ENCODE results near the gene OGA.

Gene OGA

DNA sequence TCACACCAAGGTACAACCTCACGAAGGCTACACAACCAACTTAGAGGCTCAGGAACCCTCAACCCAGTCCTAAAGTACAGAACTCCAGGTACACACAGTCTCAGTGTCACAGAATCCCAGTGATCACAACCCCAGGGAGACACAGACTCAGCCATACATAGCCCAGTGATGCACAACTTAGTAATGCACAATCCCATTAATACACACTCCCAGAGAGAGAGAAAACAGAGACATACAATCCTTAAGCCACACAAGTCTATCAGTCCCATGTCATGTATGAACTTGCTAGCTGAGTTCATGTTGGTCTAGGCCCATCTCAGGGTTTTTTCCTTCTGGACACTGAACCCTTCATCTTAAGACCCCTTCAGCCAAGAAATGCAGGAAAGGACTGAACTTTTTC lies 20.8 kb upstream of the OGA start:
- H3K4me3 ChIP-seq (ENCODE audit: low read depth, low read length) = no peak overlapping the region
- TF ChIP-seq MYC (IDR thresholded peaks at IDR 0.05; ENCODE audit: low read depth, low read length) (no peak), POLR2A (IDR thresholded peaks at IDR 0.05; ENCODE audit: extremely low read depth, insufficient read length) (no peak)
- TF ChIP-seq, protein P1, sequence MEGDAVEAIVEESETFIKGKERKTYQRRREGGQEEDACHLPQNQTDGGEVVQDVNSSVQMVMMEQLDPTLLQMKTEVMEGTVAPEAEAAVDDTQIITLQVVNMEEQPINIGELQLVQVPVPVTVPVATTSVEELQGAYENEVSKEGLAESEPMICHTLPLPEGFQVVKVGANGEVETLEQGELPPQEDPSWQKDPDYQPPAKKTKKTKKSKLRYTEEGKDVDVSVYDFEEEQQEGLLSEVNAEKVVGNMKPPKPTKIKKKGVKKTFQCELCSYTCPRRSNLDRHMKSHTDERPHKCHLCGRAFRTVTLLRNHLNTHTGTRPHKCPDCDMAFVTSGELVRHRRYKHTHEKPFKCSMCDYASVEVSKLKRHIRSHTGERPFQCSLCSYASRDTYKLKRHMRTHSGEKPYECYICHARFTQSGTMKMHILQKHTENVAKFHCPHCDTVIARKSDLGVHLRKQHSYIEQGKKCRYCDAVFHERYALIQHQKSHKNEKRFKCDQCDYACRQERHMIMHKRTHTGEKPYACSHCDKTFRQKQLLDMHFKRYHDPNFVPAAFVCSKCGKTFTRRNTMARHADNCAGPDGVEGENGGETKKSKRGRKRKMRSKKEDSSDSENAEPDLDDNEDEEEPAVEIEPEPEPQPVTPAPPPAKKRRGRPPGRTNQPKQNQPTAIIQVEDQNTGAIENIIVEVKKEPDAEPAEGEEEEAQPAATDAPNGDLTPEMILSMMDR (IDR thresholded peaks at IDR 0.05; ENCODE audit: low read depth, low read length) = no peak
- TF ChIP-seq, protein P2, sequence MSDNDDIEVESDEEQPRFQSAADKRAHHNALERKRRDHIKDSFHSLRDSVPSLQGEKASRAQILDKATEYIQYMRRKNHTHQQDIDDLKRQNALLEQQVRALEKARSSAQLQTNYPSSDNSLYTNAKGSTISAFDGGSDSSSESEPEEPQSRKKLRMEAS (IDR thresholded peaks at IDR 0.05; ENCODE audit: low read depth, low read length) = no peak
- DNase-seq (ENCODE audit: low read depth) = no peak

DNA sequence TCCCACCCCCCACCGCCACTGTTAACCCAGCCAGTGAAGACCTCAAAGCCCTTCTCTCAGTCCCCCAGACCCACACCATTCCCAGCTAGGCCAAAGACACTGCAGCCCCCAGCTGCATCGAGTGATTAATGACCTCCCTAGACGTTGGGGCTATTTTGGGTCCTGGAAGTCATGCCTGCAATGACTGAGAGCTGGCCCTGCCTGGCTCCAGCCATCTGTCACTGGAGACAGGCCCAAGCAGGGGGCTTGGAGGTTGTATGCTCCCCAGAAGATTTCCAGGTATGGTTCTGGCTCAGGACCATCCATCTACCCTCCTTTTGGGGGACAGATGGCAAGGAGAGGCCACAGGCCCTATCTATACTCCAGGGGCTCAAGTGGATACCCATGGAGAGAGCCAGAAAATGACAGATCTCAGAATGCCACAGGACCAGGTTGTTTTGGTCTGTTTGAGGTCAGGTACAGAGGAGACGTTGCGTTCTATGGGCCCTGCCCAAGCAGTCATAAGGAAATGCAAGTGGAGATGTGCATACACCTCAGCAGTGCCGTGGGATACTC lies 20.2 kb upstream of the OGA start:
- TF ChIP-seq POLR2A (IDR thresholded peaks at IDR 0.05; ENCODE audit: extremely low read depth, insufficient read length) = no peak
- no peak overlapping the region for H3K4me3 ChIP-seq (ENCODE audit: low read depth, low read length)
- no peak for DNase-seq (ENCODE audit: low read depth)

- H3K4me3 ChIP-seq (ENCODE audit: low read depth, low read length) = no peak overlapping the region
- TF ChIP-seq POLR2A (IDR thresholded peaks at IDR 0.05; ENCODE audit: extremely low read depth, insufficient read length) (no peak), MYC (IDR thresholded peaks at IDR 0.05; ENCODE audit: low read depth, low read length) (no peak)
- TF ChIP-seq, protein P2 (IDR thresholded peaks at IDR 0.05; ENCODE audit: low read depth, low read length) = no peak
- TF ChIP-seq, protein P1 (IDR thresholded peaks at IDR 0.05; ENCODE audit: low read depth, low read length) = no peak
- DNase-seq (ENCODE audit: low read depth) = no peak
These were observed 19.5 kb upstream of the OGA start for GRCh38 chr10:101837748-101838147.

- H3K4me3 ChIP-seq (ENCODE audit: low read depth, low read length) = no peak overlapping the region
- TF ChIP-seq, protein P1 (IDR thresholded peaks at IDR 0.05; ENCODE audit: low read depth, low read length) = no peak
- TF ChIP-seq, protein P2 (IDR thresholded peaks at IDR 0.05; ENCODE audit: low read depth, low read length) = no peak
- no peak for TF ChIP-seq POLR2A (IDR thresholded peaks at IDR 0.05; ENCODE audit: extremely low read depth, insufficient read length)
- no peak for TF ChIP-seq MYC (IDR thresholded peaks at IDR 0.05; ENCODE audit: low read depth, low read length)
- DNase-seq (ENCODE audit: low read depth) = no peak
These were observed 17.1 kb upstream of the OGA start for GRCh38 chr10:101835362-101835761.

GRCh38 chr10:101834341-101834740 lies 16.1 kb upstream of the OGA start:
- no peak overlapping the region for H3K4me3 ChIP-seq (ENCODE audit: low read depth, low read length)
- DNase-seq (ENCODE audit: low read depth) = peak; percentile 86
- TF ChIP-seq POLR2A (IDR thresholded peaks at IDR 0.05; ENCODE audit: extremely low read depth, insufficient read length) (no peak), MYC (IDR thresholded peaks at IDR 0.05; ENCODE audit: low read depth, low read length) (no peak)
- TF ChIP-seq, protein P1 (IDR thresholded peaks at IDR 0.05; ENCODE audit: low read depth, low read length) = no peak
- TF ChIP-seq, protein P2 (IDR thresholded peaks at IDR 0.05; ENCODE audit: low read depth, low read length) = no peak

- H3K4me3 ChIP-seq (ENCODE audit: low read depth, low read length) = no peak overlapping the region
- TF ChIP-seq, protein P2 (IDR thresholded peaks at IDR 0.05; ENCODE audit: low read depth, low read length) = no peak
- no peak for TF ChIP-seq MYC (IDR thresholded peaks at IDR 0.05; ENCODE audit: low read depth, low read length)
- TF ChIP-seq, protein P1 (IDR thresholded peaks at IDR 0.05; ENCODE audit: low read depth, low read length) = no peak
- no peak for TF ChIP-seq POLR2A (IDR thresholded peaks at IDR 0.05; ENCODE audit: extremely low read depth, insufficient read length)
- DNase-seq (ENCODE audit: low read depth) = no peak
These were observed 15.2 kb upstream of the OGA start for GRCh38 chr10:101833466-101833865.
